ENCODE results near the gene CDCA4.

DNA sequence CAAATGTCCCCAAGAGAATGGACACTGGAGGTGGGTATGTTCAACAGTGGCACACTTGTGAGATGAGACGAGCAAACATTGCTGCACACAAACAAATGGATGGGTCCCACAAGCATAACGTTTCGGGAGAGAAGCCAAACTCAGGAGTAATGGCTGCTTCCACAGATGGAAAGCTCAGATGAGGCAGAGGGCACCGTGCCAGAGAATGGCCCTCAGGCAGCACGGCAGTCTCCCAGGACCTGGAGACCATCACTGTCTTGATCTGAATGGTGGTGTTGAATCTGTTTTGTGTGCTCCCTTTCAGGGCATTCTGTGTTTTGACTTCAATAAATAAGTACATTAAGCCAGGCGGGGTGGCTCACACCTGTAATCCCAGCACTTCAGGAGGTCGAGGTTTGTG lies 8.5 kb upstream of the CDCA4 start:
- TF ChIP-seq, protein P1, sequence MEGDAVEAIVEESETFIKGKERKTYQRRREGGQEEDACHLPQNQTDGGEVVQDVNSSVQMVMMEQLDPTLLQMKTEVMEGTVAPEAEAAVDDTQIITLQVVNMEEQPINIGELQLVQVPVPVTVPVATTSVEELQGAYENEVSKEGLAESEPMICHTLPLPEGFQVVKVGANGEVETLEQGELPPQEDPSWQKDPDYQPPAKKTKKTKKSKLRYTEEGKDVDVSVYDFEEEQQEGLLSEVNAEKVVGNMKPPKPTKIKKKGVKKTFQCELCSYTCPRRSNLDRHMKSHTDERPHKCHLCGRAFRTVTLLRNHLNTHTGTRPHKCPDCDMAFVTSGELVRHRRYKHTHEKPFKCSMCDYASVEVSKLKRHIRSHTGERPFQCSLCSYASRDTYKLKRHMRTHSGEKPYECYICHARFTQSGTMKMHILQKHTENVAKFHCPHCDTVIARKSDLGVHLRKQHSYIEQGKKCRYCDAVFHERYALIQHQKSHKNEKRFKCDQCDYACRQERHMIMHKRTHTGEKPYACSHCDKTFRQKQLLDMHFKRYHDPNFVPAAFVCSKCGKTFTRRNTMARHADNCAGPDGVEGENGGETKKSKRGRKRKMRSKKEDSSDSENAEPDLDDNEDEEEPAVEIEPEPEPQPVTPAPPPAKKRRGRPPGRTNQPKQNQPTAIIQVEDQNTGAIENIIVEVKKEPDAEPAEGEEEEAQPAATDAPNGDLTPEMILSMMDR (IDR thresholded peaks at IDR 0.05; ENCODE audit: borderline replicate concordance, extremely low read depth, low read length, poor library complexity, severe bottlenecking): no peak
- no peak for TF ChIP-seq EZH2 (IDR thresholded peaks at IDR 0.05; ENCODE audit: borderline replicate concordance, low read depth, low read length, severe bottlenecking)
